Mammary epithelial cell (primary cell): ENCODE measurements around the gene CNTN4.

Experiments used
- CTCF ChIP-seq, 2 donors: IDR thresholded peaks in 1 of 2; conservative IDR thresholded peaks in 1 of 2; 2 replicates each; pipeline ENCODE4 v1.5.1; 2011 to 2012; ENCODE audit warnings: inconsistent platforms in 2 of 2, low read length in 2 of 2, mild to moderate bottlenecking in 2 of 2, control low read depth in 1 of 2, low read depth in 1 of 2; ENCODE audit not compliant: insufficient read depth in 1 of 2; ENCODE audit errors: extremely low read depth in 1 of 2
- EZH2 ChIP-seq: IDR thresholded peaks from 2 replicates; pipeline ENCODE4 v1.6.1; 2012; ENCODE audit warnings: low read length, inconsistent platforms, borderline replicate concordance

GRCh38 chr3:2938711-2939110 lies 840.0 kb downstream of the CNTN4 start:
- TF ChIP-seq CTCF (conservative IDR thresholded peaks at IDR 0.05 in 1 of 2, IDR thresholded peaks at IDR 0.05 in 1 of 2; ENCODE audit: extremely low read depth in 1 of 2, insufficient read depth in 1 of 2, low read depth in 1 of 2, low read length in 2 of 2), result no peak
- no peak for TF ChIP-seq EZH2
